ENCODE measurements around the gene TSPAN1.
"Not testable (repeated sequence)": the region's sequence is repeated elsewhere in the genome, so short reads cannot be mapped to it uniquely, and the experiment has no call there.

DNA sequence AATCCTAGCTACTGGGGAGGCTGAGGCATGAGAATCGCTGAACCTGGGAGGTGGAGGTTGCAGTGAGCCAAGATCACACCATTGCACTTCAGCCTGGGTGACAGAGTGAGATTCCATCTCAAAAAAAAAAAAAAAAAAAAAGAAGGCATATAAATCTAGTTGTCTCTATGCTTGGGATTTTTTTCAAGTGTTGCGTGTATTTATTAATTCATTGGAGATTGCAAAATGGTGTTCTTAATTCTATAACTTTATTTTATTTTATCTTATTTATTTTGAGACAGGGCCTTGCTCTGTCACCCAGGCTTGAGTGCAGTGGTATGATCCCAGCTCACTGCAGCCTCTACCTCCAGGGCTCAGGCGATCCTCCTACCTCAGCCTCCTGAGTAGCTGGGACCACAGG is 56.3 kb downstream of the TSPAN1 start:
- not testable (repeated sequence) for TF ChIP-seq CTCF, EP300 (IDR thresholded peaks at IDR 0.05)
